ENCODE data around the gene MYO15B.

- TF ChIP-seq POLR2A (IDR thresholded peaks at IDR 0.05; ENCODE audit: low read depth, low read length) = no peak
- TF ChIP-seq TAF1 (IDR thresholded peaks at IDR 0.05; ENCODE audit: borderline replicate concordance, low read depth, low read length) = no peak
Measured at GRCh38 chr17:75542728-75543336, 44.8 kb upstream of the MYO15B start.
